ENCODE results near the gene KRT3.

The KRT3 gene

GRCh38 chr12:52826611-52827498, 30.9 kb upstream of the KRT3 start:
- DNase-seq: no peak

- DNase-seq: no peak
Observed at GRCh38 chr12:52825961-52826360, 30.0 kb upstream of the KRT3 start.

DNA sequence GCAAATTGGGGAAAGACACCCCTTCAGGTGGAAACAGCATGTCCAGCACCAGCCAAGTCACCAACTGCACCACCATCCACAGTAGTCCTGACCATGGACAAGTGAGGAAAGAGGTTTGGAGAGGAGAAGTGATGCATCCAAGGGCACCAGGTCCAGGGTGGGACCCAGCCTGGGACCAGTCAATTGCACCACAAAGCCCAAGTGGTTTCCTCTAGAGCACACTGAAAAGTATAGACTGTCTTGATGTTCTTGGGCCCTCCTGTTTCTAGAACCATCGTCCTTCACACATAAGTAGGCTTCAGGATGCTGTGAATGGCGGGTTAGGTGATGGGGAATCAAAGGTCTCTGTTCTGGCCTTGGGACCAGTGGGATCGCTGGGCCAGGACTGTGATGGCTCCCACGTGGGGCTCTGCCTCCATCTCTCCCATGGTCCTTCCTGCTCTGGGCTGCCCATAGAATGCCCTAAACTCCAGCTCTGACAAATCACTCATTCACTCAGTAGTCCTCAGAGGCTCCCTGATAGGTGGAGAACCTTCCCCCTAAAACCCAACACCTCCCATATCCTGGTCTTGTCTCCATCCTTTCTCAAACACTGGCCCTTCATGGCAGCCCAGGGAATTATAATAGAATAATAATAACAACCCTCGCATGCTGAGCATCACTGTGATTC, 29.0 kb upstream of the KRT3 start:
- DNase-seq: no peak

DNA sequence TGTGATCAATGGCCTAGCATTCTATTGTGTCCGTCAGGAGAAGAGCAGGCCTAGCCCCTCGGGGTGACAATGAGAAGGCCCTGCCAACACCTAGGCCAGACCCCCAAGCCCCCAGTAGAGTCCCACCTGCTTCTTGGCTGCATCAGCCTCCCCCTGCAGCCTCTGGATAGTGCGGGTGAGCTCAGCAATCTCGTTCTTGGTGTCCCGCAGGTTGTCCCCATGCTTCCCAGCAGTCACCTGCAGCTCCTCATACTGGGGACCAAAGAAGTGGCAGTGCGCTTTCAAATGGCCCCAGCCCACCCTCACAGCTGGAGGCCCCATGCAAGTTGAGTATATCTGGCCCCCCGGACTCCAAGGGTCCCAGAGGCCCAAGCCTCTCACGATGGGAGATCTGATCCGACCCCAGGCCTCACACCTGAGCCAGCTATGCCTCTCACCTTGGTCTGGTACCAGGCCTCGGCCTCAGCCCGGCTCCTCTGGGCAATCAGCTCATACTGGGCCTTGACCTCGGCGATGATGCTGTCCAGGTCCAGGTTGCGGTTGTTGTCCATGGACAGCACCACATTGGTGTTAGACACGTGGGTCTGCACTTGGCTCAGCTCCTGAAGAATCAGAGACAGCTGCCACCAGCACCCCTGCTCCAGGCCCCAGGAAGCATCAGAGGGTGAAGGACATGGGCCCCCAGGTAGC, 28.0 kb upstream of the KRT3 start:
- no peak for DNase-seq

DNA sequence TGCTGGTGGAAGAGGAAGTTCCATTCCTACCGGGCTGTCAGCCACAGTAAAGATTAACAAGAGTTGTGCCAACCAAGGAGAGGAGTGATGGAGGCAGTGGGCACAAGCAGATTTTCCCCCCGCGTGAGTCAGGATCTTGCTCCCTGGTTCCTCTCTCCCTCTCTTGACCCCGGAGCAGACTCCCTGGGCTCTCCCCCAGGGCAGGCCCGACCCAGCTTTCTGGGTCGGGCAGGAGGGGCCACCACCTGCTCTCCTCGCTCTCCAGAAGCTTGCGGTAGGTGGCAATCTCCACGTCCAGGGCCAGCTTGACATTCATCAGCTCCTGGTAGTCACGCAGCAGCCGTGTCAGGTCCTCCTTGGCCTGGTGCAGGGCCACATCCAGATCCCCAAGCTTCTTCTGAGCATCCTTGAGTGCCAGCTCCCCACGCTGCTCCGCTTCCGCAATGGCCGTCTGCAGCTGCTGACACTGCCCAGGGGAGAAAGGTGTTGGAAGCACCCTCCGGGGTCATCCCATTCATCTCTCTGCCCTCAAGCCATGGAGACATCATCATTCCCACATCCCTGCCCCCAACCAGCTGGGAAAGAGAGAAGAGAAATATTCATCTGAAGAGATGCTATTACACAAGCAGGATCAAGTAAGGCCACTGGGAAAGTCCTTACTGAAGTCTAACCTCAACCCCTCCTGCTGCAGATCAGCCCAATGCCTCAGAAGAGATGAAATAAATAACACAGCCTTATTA, 27.0 kb upstream of the KRT3 start:
- no peak for DNase-seq

DNA sequence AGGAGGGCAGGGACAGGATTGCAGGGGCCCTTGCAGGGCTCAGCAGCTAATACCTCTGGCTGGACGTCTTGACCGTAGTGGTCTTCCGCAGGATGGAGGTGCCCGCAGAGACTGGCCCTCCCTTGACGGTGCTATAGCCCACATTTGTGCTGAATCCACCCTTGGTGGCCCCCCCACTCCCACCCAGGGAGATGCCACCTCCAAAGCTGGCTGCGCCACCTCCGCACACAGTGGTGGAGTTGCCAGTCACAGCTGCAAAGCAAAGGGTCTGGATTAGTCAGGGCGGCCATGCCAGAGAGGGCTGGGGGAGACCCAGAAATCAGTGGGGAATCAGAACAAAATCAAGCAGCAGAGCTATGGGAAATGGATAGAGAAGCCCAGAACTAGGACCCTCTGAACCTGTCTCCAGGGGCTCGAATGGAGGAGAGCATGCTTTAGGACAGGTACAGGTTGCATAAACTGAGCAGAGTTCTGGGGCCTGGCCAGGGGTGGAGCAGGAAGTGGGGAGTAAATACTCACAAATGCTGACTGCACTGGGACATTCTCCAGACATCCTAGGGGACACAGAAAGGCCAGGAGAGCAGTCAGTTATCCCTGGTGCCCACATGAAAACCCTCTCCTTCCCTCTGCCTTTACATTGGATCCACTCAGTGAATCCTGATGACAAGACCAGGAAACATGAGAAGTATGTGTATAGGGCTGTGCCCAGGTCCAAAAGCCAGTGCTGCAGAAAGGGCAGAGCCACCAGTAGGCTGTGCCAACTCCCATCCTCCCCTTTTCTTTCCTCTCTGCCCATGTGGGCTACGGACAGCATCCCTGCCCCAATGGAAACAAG, 26.1 kb upstream of the KRT3 start:
- DNase-seq: no peak

DNA sequence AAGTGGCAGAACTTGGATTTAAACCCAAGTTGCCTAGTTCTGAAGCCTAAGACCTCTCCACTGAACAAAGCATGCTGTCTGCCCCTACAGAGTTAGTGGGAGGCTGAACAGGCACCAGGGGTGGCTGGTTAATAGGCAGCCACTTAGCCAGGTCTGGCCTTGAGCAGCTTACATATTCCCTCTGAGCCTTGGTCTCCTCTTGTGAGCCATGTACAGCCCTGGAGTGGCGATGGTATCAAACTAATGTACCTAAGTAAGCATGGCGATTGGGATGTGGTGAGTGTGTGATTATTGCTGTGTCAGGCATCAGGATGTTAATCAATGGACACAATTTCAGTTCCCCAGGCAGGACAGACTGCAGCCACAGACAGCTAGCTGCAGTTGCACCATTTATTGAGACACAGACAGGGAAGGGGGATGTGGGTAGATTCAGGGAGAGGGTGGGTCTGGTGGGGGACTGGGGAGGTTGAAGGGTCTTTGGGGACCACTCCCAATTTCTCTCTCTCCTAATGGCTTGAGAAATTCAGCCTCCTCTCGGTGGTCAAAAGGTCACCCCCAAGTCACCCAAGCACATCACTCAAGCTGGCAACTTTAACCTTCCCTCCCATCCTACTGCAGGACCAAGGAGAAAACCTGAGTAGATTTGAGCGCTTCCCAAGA, 25.3 kb upstream of the KRT3 start:
- DNase-seq: no peak

DNA sequence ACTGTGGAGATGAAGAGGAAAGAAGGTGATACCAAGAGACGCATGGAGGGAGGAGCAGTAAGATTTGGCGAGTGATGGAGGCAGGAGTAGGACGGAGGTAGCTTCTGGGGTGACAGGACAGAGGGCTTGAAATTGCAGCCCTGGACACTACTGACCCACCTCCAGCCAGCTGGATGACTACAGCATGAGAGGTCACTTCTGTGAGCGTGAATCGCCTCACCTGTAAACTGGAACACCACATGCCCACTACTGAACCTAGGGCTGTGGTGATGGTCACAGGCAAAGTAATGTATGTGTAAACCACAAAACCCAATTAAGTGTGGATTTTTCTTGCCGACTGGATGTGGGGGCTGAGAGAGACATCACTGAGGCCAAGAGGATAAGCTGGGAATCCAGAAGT, 24.6 kb upstream of the KRT3 start:
- DNase-seq: no peak

GRCh38 chr12:52819731-52820510, 24.0 kb upstream of the KRT3 start:
- DNase-seq: no peak

- no peak for DNase-seq
Observed at GRCh38 chr12:52818887-52819420, 23.0 kb upstream of the KRT3 start.

- DNase-seq: no peak
Observed at GRCh38 chr12:52818388-52818787, 22.5 kb upstream of the KRT3 start.

DNA sequence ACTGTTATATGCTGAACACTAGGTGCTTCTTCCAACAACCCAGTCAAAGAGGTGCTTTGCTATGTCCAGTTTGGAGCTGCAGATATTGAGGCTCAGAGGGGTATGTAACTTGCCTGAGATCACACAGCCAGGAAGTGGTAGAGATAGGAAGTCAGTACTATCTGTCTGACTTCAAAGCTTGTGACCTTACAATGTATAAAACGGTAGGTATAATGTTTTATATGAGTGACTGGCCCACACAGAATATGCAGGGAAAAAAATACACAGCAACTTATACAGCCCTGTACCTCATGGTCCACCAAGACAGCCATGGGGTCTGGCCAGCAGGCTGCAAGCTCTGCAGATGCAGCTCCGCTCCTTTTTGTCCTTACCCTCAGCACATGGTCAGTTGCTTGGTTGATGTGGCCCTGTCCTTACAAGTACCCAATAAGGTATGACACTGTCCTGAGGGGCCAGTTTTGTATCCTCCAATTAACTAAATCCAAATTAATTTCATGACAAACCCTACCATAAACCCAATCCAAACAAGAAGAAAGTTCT, 21.9 kb upstream of the KRT3 start:
- no peak for DNase-seq

GRCh38 chr12:52817003-52817698, 21.2 kb upstream of the KRT3 start:
- no peak for DNase-seq

DNA sequence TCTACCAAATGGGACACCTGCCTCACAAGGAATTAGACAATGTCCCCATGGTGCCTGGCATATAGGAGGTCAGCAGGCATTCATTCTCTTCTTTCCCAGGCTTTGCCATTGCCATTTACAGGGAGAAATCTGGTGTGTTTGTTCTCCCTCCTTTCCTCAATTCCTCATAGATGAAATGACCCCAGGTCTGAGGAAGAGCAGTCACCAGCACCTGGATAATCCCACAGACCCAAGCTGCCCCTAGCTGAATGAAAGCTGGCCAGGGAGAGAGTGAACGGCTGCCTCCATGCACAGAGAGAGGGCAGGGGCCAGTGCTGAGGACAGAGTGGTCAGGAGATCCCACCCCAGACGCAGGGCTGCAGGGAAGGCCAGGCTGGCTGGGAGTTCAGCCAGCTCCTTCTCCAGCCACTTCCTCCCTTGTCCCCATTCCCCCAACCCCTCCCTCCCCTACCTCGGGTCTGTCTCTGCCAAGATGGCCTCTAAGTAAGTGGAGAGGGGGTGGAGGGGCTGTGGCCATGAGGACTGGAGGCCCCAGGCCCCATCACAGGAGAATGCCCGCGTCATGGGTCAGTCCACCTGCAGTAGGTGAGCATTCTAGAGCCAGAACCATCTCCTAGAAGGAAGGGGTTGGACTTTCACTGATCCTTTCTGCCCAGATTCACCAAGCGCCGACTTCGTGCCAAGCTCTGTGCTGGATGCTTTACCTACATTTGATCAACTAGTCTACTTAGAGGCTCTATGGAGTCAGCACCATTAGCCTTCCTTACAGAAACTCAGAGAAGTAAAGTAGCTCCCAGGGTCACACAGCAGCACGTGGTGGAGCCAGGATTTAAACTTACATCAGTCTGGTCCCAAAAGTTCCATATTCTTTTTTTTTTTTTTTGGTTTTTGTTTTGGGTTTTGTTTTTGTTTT, 20.0 kb upstream of the KRT3 start:
- DNase-seq: no peak

DNA sequence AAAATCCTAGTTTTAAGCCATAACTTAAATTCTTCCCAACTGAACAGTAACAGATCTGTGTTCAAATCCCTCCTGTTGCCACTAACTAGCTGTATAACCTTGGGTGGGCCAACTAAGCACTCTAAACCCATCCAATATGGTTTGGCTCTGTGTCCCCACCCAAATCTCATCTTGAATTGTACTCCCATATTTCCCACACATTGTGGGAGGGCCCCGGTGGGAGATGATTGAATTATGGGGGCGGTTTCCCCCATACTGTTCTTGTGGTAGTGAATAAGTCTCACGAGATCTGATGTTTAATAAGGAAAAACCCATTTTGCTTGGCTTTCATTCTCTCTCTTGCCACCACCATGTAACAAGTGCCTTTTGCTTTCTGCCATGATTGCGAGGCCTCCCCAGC, 19.2 kb upstream of the KRT3 start:
- no peak for DNase-seq

DNA sequence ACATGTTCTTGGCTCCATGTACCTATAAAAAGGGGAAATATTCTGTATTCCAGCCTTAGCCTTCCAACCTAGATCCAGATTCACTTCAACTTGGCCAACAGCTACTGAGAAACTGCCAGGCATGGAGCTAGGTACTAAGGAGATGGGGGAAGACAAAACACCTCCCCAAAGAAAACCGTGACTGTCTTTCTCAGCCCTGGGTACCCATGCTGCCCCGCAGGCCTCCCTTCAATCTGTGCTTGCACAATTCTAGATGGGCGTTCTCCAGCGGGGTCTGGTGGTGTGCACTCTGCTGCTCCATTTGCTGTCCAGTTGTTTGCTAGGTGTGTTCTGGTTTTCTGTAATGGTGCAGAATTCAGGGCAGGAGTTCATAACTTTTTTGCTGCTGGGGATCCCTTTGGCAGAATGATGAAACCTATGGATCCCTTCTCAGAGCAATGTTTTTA, 18.8 kb upstream of the KRT3 start:
- no peak for DNase-seq

DNA sequence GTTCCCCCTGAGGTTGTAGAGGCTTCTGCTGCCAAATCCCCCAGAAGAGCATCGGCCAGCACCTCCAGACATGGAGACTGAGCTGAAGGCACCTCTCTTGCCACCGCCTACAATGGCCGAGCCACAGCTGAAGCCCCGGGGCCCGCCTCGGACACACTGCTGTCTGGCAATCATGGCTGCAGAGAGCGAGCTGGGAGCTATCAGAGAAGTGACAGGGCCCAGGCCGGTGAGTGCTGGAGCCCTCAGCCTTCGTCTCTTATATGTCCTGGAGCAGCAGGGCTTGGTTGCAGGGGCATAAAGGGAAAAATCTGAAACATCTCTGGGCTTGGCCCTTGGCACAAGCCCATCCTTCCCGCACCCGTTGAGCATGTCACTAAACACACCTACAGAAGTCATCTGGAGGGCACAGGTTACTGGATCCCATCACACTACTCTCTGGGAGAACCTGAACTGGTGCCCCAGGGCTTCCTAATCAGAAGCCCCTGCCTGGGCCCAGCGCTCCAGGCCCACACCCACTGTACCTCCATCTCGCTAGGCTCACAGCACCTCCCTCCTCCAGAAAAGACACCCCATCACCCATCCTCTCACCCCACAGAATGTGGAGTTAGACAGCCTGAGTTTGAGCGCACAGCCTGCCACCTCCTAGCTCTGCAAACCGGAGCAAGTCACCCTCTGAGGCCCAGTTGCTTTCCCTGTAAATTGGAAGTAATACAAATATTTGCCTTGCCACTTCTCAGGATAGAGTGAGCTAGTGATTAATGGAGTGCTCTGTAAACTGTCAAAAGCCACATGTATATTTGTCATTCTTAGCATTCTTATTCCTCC, 18.2 kb upstream of the KRT3 start, which contains the start of gene KRT4:
KRT4 (minus strand) TSS at position 232 of the 825 bp plus-strand sequence; CDS start at position 174, 58 bp downstream.
- DNase-seq: no peak

Data from CD4-positive, alpha-beta T cell treated with Interleukin-1 beta for 1 hour (primary cell).